Embryonic facial prominence (tissue), 1 donor: ENCODE measurements around the gene SGO1.
"Not testable (repeated sequence)": the region's sequence is repeated elsewhere in the genome, so short reads cannot be mapped to it uniquely, and the experiment has no call there.

Experiments
- DNase-seq: peaks from one replicate; pipeline ENCODE4 v3.0.0-alpha.2; 2016; ENCODE audit errors: extremely low spot score

The SGO1 gene

DNA sequence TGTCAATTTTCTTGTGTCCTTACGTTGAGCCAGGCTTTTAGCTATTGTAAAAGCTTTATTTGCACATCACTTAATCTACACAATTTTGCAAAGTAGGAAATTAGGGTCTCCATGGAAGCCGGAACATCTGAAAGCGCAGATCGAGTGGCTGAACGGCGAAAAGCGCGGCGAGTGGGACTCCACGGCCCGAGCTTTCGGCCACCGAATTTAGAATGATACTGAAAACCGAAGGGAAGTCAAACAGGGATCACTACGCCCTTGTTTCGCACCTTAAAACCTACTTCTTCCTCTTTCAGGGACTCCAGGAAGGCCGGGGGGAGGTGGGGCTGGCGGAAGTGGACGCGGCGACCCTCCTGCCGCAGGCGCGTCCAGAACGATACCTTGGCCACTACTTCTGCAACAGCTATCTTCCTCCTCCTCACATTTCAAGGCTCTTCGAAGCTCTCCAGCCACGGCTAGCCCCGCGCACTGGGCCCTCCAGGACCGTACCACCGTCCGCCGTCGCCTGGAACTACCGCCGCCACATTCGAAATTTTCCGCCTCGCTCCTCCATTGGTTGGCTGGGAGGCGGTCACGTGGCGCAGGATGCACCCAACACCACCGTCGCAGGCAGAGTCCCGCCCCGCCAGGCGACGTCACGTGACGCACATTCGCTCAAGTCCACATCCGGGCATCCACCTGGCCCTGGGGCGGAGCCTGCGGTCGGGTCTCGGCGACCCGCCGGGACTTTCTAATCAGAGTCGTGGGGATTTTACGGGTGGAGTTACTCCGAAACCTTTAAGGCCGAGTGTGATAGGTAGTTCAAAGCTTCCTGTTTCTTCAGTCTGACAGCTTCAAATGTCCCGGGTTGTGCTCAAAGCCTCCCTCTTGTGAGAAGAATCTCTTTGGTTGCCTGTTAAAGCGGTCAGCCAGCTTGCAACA, at the start of gene SGO1:
Gene SGO1, minus strand, starts transcription at position 528 of the 921 bp plus-strand sequence. CDS start 2,179 bp downstream, outside the sequence.
- peak; percentile 94 for DNase-seq

- no peak for DNase-seq
Observed at GRCh38 chr3:20235796-20236195, 49.8 kb upstream of the SGO1 start.

- DNase-seq = no peak
Observed at GRCh38 chr3:20232906-20233780, 47.1 kb upstream of the SGO1 start.

GRCh38 chr3:20230954-20231353, 44.9 kb upstream of the SGO1 start:
- DNase-seq = no peak

DNA sequence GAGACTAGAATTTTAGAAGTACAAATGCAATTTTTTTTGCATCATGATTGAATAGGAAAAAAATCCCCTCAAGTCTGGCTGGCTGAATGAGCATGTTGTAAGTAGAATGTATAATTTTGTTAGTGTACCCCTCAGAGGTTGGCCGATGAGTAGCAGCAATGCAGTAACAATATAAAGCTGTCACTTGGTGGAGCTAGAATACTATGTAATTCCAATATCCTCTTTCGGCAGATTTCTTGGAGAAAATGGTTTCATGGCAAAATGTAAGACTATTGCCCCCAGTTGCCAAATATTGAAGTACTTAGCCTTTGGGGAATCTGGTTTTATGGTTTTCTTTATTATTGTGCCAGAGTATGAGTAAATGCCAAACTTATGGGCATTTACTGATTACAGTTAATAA, 39.8 kb upstream of the SGO1 start:
- DNase-seq = peak; percentile 70

- no peak for DNase-seq
Observed at GRCh38 chr3:20222274-20222673, 36.3 kb upstream of the SGO1 start.

- DNase-seq = no peak
Observed at GRCh38 chr3:20218215-20218614, 32.2 kb upstream of the SGO1 start.

GRCh38 chr3:20215636-20216035, 29.6 kb upstream of the SGO1 start:
- DNase-seq = no peak

DNA sequence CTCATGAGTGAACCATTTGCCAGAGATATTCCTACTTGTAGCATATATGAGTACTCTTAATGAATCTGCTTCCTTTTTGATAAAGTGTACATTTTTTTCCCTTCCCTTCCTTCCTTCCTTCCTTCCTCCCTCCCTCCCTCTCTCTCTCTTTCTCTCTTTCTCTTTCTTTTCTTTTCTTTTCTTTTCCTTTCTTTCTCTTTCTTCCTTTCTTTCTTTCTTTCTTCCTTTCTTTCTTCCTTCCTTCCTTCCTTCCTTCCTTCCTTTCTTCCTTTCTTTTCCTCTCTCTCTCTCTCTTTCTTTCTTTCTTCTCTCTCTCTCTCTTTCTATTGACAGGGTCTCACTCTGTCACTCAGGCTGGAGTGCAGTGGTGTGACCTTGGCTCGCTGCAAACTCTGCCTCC, 27.5 kb upstream of the SGO1 start:
- DNase-seq = not testable (repeated sequence)

GRCh38 chr3:20207945-20208344, 21.9 kb upstream of the SGO1 start:
- DNase-seq = not testable (repeated sequence)

GRCh38 chr3:20205898-20206297, 19.9 kb upstream of the SGO1 start:
- DNase-seq = not testable (repeated sequence)

DNA sequence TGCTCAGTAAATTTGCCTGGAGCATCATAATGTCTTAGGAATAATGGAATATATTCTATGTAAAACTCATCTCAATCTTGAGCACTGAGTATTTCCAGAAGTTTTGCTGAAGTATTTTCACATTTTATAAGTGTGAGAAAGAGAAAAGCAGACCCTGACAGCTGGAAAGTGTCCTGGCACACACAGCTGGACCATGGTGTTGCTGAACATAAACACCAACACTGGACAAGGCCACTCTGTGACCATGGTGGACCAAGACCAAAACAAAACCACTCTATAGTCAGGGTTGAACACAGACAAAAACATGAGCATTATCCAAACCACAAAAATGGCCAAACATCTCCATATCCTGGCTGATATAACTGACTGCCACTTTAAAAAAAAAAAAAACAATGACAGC, 15.1 kb upstream of the SGO1 start:
- no peak for DNase-seq

DNA sequence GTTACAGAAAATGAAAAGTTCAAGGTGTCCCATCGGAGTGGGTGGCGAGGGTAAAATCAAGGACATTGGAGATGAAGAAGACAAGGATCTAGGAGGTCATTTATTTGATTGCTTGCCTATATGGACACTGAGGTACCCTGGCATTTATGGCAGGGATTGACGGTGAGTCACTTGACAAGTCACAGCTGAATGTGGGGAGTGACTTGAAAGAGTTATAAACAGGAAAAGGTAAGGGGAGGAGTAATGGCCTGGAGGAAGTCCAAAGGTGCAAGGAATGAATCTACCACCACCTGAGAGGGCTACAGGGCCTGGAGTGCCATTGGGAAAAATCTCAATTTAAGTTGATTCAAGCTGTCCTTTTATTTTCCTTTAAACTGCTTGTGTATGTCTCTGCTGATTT, 11.8 kb upstream of the SGO1 start:
- no peak for DNase-seq

- DNase-seq = no peak
Observed at GRCh38 chr3:20194793-20195460, 8.9 kb upstream of the SGO1 start.

DNA sequence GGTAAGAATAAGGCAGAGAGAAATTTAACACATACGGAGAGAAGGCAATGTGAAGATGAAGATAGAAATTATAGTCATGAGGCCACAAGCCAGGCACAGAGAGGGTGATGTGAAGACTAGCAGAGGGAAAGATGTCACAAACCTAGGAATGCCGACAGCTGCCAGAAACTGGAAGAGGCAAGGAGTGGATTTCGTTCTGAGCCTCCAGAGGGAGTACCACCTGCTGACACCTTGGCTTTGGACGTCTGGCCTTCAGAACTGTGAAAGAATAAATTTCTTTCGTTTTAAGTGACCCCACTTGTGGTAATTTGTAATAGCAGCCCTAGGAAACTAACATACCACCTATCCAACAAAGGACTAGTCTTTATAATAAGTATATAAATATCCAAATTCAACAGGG, 5.0 kb upstream of the SGO1 start:
- no peak for DNase-seq

GRCh38 chr3:20186600-20187004, 596 bp upstream of the SGO1 start:
- DNase-seq = peak; percentile 22

DNA sequence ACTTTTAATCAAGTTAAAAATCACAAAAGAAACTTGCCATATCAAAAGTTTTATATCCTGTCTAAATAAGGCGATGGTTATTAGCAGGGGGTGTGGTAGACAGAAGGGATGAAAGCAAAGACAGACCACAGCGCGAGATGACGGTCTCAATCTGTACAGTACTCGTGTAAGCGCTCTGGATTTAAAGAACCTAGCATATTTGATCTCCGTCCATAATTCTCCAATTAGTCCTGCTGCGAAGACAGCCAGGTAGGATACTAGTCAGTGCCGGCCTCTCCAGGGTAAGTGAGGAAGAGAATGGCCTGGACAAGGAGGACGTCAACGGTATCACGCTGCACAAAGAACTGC, 701 bp downstream of the SGO1 start:
- no peak for DNase-seq

DNA sequence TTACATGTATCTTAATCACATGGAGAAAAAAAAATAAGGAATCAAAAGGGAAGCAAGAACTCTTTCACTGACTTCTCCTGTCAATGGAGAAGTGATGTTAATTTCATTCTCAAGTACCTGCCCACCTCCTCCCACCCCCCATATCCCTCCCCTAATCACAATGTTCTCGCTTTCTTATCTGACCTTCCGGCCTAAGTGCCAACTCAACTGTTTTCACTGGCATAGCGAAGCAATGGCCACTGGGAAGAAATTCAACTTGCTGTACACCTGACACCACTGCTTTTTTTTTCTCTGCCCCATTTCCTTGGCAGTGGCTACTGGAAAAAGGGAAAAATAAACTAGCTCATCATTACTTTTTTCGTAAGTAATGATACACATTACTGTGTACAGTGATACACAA, 3.8 kb downstream of the SGO1 start:
- no peak for DNase-seq

GRCh38 chr3:20181276-20181675, 4.7 kb downstream of the SGO1 start:
- no peak for DNase-seq

GRCh38 chr3:20173844-20174410, 12.1 kb downstream of the SGO1 start:
- DNase-seq = no peak

GRCh38 chr3:20161714-20162113, 24.3 kb downstream of the SGO1 start:
- DNase-seq = no peak

DNA sequence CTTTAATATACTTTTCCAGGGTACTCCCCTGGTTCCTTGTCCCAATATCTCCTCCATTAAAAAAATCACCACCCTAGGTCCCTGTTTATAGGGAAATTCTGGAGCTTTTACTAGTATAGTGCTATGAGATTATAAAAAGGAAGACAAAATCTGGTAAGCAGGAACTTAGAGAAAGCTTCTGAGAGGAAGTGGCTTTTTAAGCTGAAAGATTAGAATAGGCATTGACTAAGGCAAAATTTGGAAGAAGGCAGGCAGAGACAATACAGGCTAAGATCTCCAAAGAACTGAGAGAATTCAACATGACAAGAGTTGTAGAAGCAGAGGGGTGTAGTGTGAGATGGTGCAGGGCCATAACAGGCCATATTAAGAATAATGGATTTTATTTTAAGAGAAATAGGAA, 25.8 kb downstream of the SGO1 start:
- DNase-seq = no peak
